ENCODE results near the gene DCTN3. TPM values are rescaled to one million over a fixed set of nuclear protein-coding genes. Genes with fewer than 3 reads are reported as not detected.

DCTN3 gene
- total RNA-seq, 2 experiments from 2014 or later: 81.5 to 84.4 TPM

DNA sequence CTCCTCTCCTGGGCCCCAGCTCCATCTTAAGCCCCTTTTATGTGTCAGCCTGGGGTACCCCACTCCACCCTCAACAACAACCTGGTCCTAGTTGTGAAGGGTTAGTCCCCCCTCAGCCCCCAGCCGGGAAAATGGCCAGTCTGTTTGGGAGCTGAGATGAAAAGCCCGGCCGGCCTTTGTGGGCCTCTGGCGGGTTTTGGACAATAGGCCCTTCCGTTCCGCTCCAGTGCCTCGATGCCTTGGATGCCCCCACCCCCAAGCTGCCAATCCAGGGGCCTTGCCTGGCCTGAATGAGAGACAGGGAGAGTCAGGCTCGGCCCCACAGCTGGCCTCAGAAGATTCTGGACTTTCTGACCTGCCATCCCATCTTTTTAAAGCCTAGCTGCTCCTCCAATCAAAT is 39.9 kb downstream of the DCTN3 start:
- Histone ChIP-seq H3K27ac (ENCODE audit: low read depth in 1 of 2, low read length in 2 of 2) (no peak overlapping the region), H3K4me1 (ENCODE audit: insufficient read depth, low read length) (peaks cover 13% of the 10 kb centered on the region), H3K27me3 (ENCODE audit: control insufficient read depth in 1 of 2, insufficient read depth in 2 of 2, low read length in 2 of 2) (peaks cover 48 to 72% of the 10 kb centered on the region in 2 experiments), H3K4me3 (ENCODE audit: low read length) (no peak overlapping the region), H3K36me3 (ENCODE audit: insufficient read depth, low read length) (no peaks in the 10 kb centered on the region), H3K9me3 (ENCODE audit: control insufficient read depth in 1 of 2, insufficient read depth in 1 of 2, low read length in 2 of 2) (peaks cover 0 to 15% of the 10 kb centered on the region in 2 experiments)
- no peak for TF ChIP-seq CTCF (IDR thresholded peaks at IDR 0.05)
- Mint-ChIP-seq H3K4me3 (no peak overlapping the region), H3K27me3 (peaks cover 91% of the 10 kb centered on the region), H3K27ac (no peak overlapping the region), H3K4me1 (ENCODE audit: low read depth) (peaks cover 10% of the 10 kb centered on the region), H3K36me3 (ENCODE audit: low read depth) (no peaks in the 10 kb centered on the region), H3K9me3 (no peaks in the 10 kb centered on the region)
- intact Hi-C loops (cut with DNase I, micrococcal nuclease): no loop called here
- no peak for ATAC-seq (ENCODE audit: poor library complexity)
- no peak for DNase-seq
- POLR2A ChIA-PET: no interaction called here
- CTCF ChIA-PET: no interaction called here

- no peaks in the 10 kb centered on the region for H3K36me3 Mint-ChIP-seq (ENCODE audit: low read depth)
- ATAC-seq (ENCODE audit: poor library complexity): no peak
- H3K27me3 Mint-ChIP-seq: peaks cover 91% of the 10 kb centered on the region
- no peak overlapping the region for H3K27ac Mint-ChIP-seq
- CTCF ChIA-PET: no interaction called here
- peaks cover 13% of the 10 kb centered on the region for H3K4me1 ChIP-seq (ENCODE audit: insufficient read depth, low read length)
- H3K27ac ChIP-seq (ENCODE audit: low read depth in 1 of 2, low read length in 2 of 2): no peak overlapping the region
- no peak overlapping the region for H3K4me3 ChIP-seq (ENCODE audit: low read length)
- H3K4me3 Mint-ChIP-seq: no peak overlapping the region
- peaks cover 48 to 72% of the 10 kb centered on the region in 2 experiments for H3K27me3 ChIP-seq (ENCODE audit: control insufficient read depth in 1 of 2, insufficient read depth in 2 of 2, low read length in 2 of 2)
- peaks cover 10% of the 10 kb centered on the region for H3K4me1 Mint-ChIP-seq (ENCODE audit: low read depth)
- H3K9me3 ChIP-seq (ENCODE audit: control insufficient read depth in 1 of 2, insufficient read depth in 1 of 2, low read length in 2 of 2): peaks cover 0 to 15% of the 10 kb centered on the region in 2 experiments
- intact Hi-C loops (cut with DNase I, micrococcal nuclease): no loop called here
- no peak for DNase-seq
- H3K36me3 ChIP-seq (ENCODE audit: insufficient read depth, low read length): no peaks in the 10 kb centered on the region
- H3K9me3 Mint-ChIP-seq: no peaks in the 10 kb centered on the region
- TF ChIP-seq CTCF (IDR thresholded peaks at IDR 0.05): no peak
- POLR2A ChIA-PET: no interaction called here
These were observed 40.5 kb downstream of the DCTN3 start for GRCh38 chr9:34579808-34580163.

DNA sequence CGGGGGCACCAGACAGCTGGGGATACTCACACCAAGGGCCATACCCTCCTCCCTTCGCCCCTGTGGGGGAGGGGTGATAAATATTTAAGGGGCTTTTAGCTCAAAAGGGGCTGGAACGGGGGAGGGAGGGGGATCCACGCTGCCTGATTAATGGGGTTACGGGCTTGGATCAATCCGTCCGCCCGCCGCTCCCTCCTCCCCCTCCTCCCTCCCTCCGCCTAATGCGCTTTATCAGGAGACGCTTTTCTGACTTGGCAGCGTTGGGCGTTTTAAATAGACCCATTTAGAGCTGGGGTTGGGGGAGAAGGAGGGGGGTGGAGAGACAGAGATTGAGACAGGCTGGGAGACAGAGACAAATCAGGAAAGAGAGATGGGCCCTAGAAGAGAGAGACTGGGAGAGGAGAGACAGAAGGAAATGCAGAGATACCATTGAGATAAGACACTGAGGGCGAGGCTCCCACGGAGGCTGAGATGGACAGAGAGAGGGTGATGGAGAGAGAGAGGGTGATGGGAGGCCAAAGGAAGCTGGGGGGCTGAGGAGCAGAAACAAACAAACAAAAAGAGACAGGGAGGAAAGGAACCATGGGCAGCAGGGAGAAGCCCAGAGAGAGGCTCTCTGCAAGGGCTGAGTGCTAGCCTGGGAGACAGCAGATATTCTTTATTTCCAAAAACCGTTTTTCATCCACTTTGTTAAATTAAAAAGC is 41.0 kb downstream of the DCTN3 start:
- Histone ChIP-seq H3K27ac (ENCODE audit: low read depth in 1 of 2, low read length in 2 of 2) (no peak overlapping the region), H3K4me1 (ENCODE audit: insufficient read depth, low read length) (peaks cover 13% of the 10 kb centered on the region), H3K4me3 (ENCODE audit: low read length) (no peak overlapping the region), H3K9me3 (ENCODE audit: control insufficient read depth in 1 of 2, insufficient read depth in 1 of 2, low read length in 2 of 2) (peaks cover 0 to 15% of the 10 kb centered on the region in 2 experiments), H3K36me3 (ENCODE audit: insufficient read depth, low read length) (no peaks in the 10 kb centered on the region), H3K27me3 (ENCODE audit: control insufficient read depth in 1 of 2, insufficient read depth in 2 of 2, low read length in 2 of 2) (peaks cover 51 to 71% of the 10 kb centered on the region in 2 experiments)
- H3K4me3 Mint-ChIP-seq: no peak overlapping the region
- no peaks in the 10 kb centered on the region for H3K36me3 Mint-ChIP-seq (ENCODE audit: low read depth)
- no peak for ATAC-seq (ENCODE audit: poor library complexity)
- intact Hi-C loops (cut with DNase I, micrococcal nuclease): no loop called here
- peaks cover 10% of the 10 kb centered on the region for H3K4me1 Mint-ChIP-seq (ENCODE audit: low read depth)
- DNase-seq: no peak
- peaks cover 91% of the 10 kb centered on the region for H3K27me3 Mint-ChIP-seq
- H3K9me3 Mint-ChIP-seq: no peaks in the 10 kb centered on the region
- ChIA-PET POLR2A (no interaction called here), CTCF (no interaction called here)
- H3K27ac Mint-ChIP-seq: no peak overlapping the region
- TF ChIP-seq CTCF (IDR thresholded peaks at IDR 0.05): no peak

Measured in CD4-positive, alpha-beta T cell (primary cell).